Loucy (cell line): Measurements from ENCODE around the gene LY6G5C.

Experiments
- EZH2phosphoT487 ChIP-seq: fragments of 200-600 bp; IDR thresholded peaks from 2 replicates; pipeline ENCODE4 v1.6.1; 2018; ENCODE audit warnings: antibody characterized with exemption, mild to moderate bottlenecking, moderate library complexity, borderline replicate concordance
- TF ChIP-seq, protein P1 (sequence below): fragments of 200-600 bp; sonication (generic); conservative IDR thresholded peaks from 2 replicates; pipeline ENCODE4 v1.5.1; 2014; ENCODE audit warnings: mild to moderate bottlenecking, antibody characterized with exemption, low read length

DNA sequence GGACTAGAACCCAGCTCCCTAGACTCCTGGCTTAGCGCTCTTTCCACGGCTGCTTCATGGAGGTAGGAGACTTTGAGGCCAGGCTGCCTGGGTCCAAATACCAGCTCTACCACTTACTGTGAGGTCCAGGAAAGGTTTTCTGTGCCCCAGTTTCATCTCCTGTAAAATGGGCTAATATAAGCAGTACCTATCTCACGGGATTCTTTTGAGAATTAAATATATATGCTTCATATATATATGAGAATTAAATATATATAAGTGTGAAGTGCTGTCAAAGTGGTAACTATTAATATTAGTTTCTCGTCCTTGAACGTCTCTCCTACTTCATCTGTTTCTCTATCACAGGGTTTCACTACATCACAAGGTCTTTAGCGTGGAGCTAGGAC is 10.2 kb upstream of the LY6G5C start:
- TF ChIP-seq, protein P1, sequence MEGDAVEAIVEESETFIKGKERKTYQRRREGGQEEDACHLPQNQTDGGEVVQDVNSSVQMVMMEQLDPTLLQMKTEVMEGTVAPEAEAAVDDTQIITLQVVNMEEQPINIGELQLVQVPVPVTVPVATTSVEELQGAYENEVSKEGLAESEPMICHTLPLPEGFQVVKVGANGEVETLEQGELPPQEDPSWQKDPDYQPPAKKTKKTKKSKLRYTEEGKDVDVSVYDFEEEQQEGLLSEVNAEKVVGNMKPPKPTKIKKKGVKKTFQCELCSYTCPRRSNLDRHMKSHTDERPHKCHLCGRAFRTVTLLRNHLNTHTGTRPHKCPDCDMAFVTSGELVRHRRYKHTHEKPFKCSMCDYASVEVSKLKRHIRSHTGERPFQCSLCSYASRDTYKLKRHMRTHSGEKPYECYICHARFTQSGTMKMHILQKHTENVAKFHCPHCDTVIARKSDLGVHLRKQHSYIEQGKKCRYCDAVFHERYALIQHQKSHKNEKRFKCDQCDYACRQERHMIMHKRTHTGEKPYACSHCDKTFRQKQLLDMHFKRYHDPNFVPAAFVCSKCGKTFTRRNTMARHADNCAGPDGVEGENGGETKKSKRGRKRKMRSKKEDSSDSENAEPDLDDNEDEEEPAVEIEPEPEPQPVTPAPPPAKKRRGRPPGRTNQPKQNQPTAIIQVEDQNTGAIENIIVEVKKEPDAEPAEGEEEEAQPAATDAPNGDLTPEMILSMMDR: no peak
- TF ChIP-seq EZH2phosphoT487: no peak
